Lower leg skin (tissue), 4 donors: Measurements from ENCODE around the gene RBM47. TPM values are rescaled to one million over a fixed set of nuclear protein-coding genes. Genes with fewer than 3 reads are reported as not detected.
A peak's percentile ranks its signal among the peaks of the same experiment; 100 is the strongest.

Source experiments
- DNase-seq, 2 donors: peaks; one replicate each; pipeline ENCODE4 v3.0.0-alpha.2; 2019; ENCODE audit warnings: low spot score in 2 of 2
- H3K4me3 ChIP-seq: fragments of 200-600 bp; sonication (generic); 2 replicates; pipeline ENCODE4 v1.5.1; 2017; ENCODE audit warnings: mild to moderate bottlenecking, low read depth; ENCODE audit not compliant: poor library complexity, severe bottlenecking
- POLR2A ChIP-seq, 2 donors: fragments of 450-650 bp; IDR thresholded peaks; one replicate each; pipeline ENCODE4 v1.6.1; 2016 to 2017; ENCODE audit warnings: antibody characterized with exemption in 2 of 2, mild to moderate bottlenecking in 1 of 2, moderate library complexity in 1 of 2
- WGBS, 2 donors: methylation state at CpG; one replicate each; pipeline ENCODE4 v1.1.5; 2018; 5-methylcytosine and 5-hydroxymethylcytosine counted together
- intact Hi-C: fragments of 100-400 bp; cut with DNase I; formaldehyde crosslinking; loops from one replicate; pipeline ENCODE4 v1.15.0; 2023; ENCODE audit warnings: low total_unique reads
- microRNA-seq, 2 donors: library from miRNA; unstranded; fragments of <30 nt; microRNA quantifications; one replicate each; pipeline ENCODE4, GENCODE V29; 2016; ENCODE audit warnings: borderline replicate concordance in 2 of 2, borderline number of aligned reads in 1 of 2
- total RNA-seq, 4 donors: library from RNA; depleted of rRNA; stranded (reverse); fragments of >200 nt; gene quantifications; one replicate each; pipeline ENCODE4 v1.1.0, GENCODE V29; 2016
- TF ChIP-seq, protein P1 (sequence below), 3 donors: fragments of 450-650 bp; IDR thresholded peaks; one replicate each; pipeline ENCODE4 v1.5.1; 2016; ENCODE audit warnings: antibody characterized with exemption in 3 of 3, mild to moderate bottlenecking in 3 of 3, moderate library complexity in 2 of 3

The RBM47 gene
- total RNA-seq, 4 donors from 2014 or later: 38.4 to 73.8 (median 46.9) TPM

GRCh38 chr4:40375095-40375494 lies 254.6 kb downstream of the RBM47 start:
- no peak overlapping the region for H3K4me3 ChIP-seq
- intact Hi-C loops: no loop called here
- 95% methylated on average over 10 of the region's 10 CpGs for WGBS, 2 donors

GRCh38 chr4:40373636-40374035 lies 256.0 kb downstream of the RBM47 start:
- intact Hi-C loops: no loop called here
- TF ChIP-seq, protein P1, sequence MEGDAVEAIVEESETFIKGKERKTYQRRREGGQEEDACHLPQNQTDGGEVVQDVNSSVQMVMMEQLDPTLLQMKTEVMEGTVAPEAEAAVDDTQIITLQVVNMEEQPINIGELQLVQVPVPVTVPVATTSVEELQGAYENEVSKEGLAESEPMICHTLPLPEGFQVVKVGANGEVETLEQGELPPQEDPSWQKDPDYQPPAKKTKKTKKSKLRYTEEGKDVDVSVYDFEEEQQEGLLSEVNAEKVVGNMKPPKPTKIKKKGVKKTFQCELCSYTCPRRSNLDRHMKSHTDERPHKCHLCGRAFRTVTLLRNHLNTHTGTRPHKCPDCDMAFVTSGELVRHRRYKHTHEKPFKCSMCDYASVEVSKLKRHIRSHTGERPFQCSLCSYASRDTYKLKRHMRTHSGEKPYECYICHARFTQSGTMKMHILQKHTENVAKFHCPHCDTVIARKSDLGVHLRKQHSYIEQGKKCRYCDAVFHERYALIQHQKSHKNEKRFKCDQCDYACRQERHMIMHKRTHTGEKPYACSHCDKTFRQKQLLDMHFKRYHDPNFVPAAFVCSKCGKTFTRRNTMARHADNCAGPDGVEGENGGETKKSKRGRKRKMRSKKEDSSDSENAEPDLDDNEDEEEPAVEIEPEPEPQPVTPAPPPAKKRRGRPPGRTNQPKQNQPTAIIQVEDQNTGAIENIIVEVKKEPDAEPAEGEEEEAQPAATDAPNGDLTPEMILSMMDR (IDR thresholded peaks at IDR 0.05): no peak
- no peak for TF ChIP-seq POLR2A (IDR thresholded peaks at IDR 0.05)
- no peak overlapping the region for H3K4me3 ChIP-seq
- 76 to 90% methylated on average over 3 of the region's 3 CpGs for WGBS, 2 donors
- DNase-seq: no peak

More at GRCh38 chr4:40375095-40375494, 254.6 kb downstream of the RBM47 start:
- DNase-seq: peak in 1 of 2 donors; percentile 9
- TF ChIP-seq POLR2A (IDR thresholded peaks at IDR 0.05): no peak
- TF ChIP-seq, protein P1 (IDR thresholded peaks at IDR 0.05): no peak

Small RNAs within 50 kb of the gene (microRNA-seq; reads per million reads assigned to microRNA genes)
- 0 to 1.4 reads per million in 2 donors for gene MIR4802

Other genes starting within 250 kb of the RBM47 start
- 1 to 10 TPM; 1.7 to 4.9 (median 3.3) TPM for gene NSUN7, start 120.1 kb upstream of the RBM47 start, total RNA-seq